Uterus (tissue), 2 donors: ENCODE measurements around the gene FHIP2A.

Experiments used
- CTCF ChIP-seq, 4 experiments: fragments of 200-600 bp in 2 of 4; fragments of 450-650 bp in 2 of 4; sonication (generic) in 2 of 4; IDR thresholded peaks; one replicate each; pipeline ENCODE4 v1.5.1; 2016 to 2019; ENCODE audit warnings: antibody characterized with exemption in 4 of 4, mild to moderate bottlenecking in 2 of 4, moderate library complexity in 1 of 4
- POLR2A ChIP-seq, 2 donors: fragments of 450-650 bp; IDR thresholded peaks; one replicate each; pipeline ENCODE4 v1.6.1; 2016; ENCODE audit warnings: antibody characterized with exemption in 2 of 2, mild to moderate bottlenecking in 1 of 2, moderate library complexity in 1 of 2

GRCh38 chr10:114867365-114867764, 45.8 kb downstream of the FHIP2A start:
- TF ChIP-seq CTCF (IDR thresholded peaks at IDR 0.05): no peak
- no peak for TF ChIP-seq POLR2A (IDR thresholded peaks at IDR 0.05)
